ENCODE data around the gene POLG2. TPM values are rescaled to one million over a fixed set of nuclear protein-coding genes. Genes with fewer than 3 reads are reported as not detected.

Gene POLG2
- total and polyA plus RNA-seq, 9 of the 15 experiments (the other 6 are each of a cell fraction or from before 2014, with no cell fraction given), result 13.4 to 44.8 (median 37.0) TPM

- TF ChIP-seq ATF3 (IDR thresholded peaks at IDR 0.05) (peak; percentile 85), ATF3 (CRISPR knock-in tag; conservative IDR thresholded peaks at IDR 0.05) (no peak), POLR2H (tag; IDR thresholded peaks at IDR 0.05; ENCODE audit: low read depth) (peak; percentile 44)
These were observed 2.7 kb downstream of the POLG2 start (continued) for GRCh38 chr17:64494121-64494520.

- POLR2A ChIA-PET, result interaction anchor here (1.5 to 1.6 kb wide), 2 partner anchors 9 to 12 kb away, joined by 6 to 7 read pairs; no protein-coding TSS in a partner anchor
- no peak overlapping the region for H2AFZ ChIP-seq (ENCODE audit: low read depth, low read length)
- intact Hi-C loops (cut with micrococcal nuclease) (loop anchor here (5.0 kb wide), 1 partner anchor 170 kb away; no protein-coding TSS in a partner anchor), in situ Hi-C loops (cut with MboI) (loop anchor here (5.0 kb wide), 2 partner anchors 70 to 185 kb away; no protein-coding TSS in a partner anchor)
- peaks cover 60% of the 10 kb centered on the region for H3K79me2 ChIP-seq (ENCODE audit: control insufficient read depth, insufficient read depth, low read length)
- CTCF ChIA-PET (ENCODE audit: low intra/inter-chr PET ratio), result interaction anchor here (0.6 to 2.4 kb wide), 3 partner anchors 15 to 214 kb away, joined by 3 to 16 read pairs (median 3); no protein-coding TSS in a partner anchor
- H3K9ac ChIP-seq (ENCODE audit: insufficient read depth in 1 of 2, low read depth in 2 of 2, low read length in 2 of 2), result no peak overlapping the region
- DNase-seq (ENCODE audit: extremely low read depth in 1 of 4, low spot score in 3 of 4) (peak in 2 of 4 experiments; percentile 36), ATAC-seq (no peak), FAIRE-seq (no peak)
- no peaks in the 10 kb centered on the region for H4K20me1 ChIP-seq (replicated peaks; ENCODE audit: control insufficient read depth, insufficient read depth, low read length)
- no peaks in the 10 kb centered on the region for H3K27me3 ChIP-seq (ENCODE audit: control insufficient read depth in 2 of 2, insufficient read depth in 2 of 2, low read length in 2 of 2)
- no peaks in the 10 kb centered on the region; the same call in 1 of the 2 replicates for H3K9me3 ChIP-seq (replicated peaks; ENCODE audit: control insufficient read depth, insufficient read depth, low read depth, low read length)
- no peak overlapping the region for H3K4me3 ChIP-seq
- peaks cover 4 to 5% of the 10 kb centered on the region in 2 experiments; a peak in 3 of 5 replicates for H3K4me1 ChIP-seq (replicated peaks in 1 of 2; ENCODE audit: control insufficient read depth in 2 of 2, insufficient read depth in 2 of 2, low read length in 2 of 2)
- H3K4me2 ChIP-seq (ENCODE audit: insufficient read depth, low read length), result no peak overlapping the region
- no TSS peak for BruUV-seq (replicated peaks)
- H3K36me3 ChIP-seq (ENCODE audit: control insufficient read depth, insufficient read depth, low read length), result peaks cover 67% of the 10 kb centered on the region
- 73% methylated on average over 6 of the region's 6 CpGs for whole genome bisulfite sequencing (ENCODE audit: insufficient coverage, low coverage, missing lambda C conversion rate)
- H3K27ac ChIP-seq (ENCODE audit: extremely low read depth, low read depth, low read length), result 0 out of 3 replicates have a peak overlapping the region, but pooled peaks have one; percentile 10
- H3K9me1 ChIP-seq (ENCODE audit: control insufficient read depth, insufficient read depth, low read length), result no peaks in the 10 kb centered on the region
- TF ChIP-seq ZNF764 (CRISPR knock-in tag; IDR thresholded peaks at IDR 0.05; ENCODE audit: low read depth) (no peak), ZBTB8A (IDR thresholded peaks at IDR 0.05; ENCODE audit: partially characterized antibody) (no peak), SREBF2 (CRISPR knock-in tag; IDR thresholded peaks at IDR 0.05) (no peak), PCBP2 (IDR thresholded peaks at IDR 0.05; ENCODE audit: low read depth, low read length, poor library complexity, severe bottlenecking) (no peak), RBM15 (IDR thresholded peaks at IDR 0.05; ENCODE audit: insufficient read depth, low read length) (no peak), HOMEZ (CRISPR knock-in tag; IDR thresholded peaks at IDR 0.05) (no peak), DACH1 (IDR thresholded peaks at IDR 0.05; ENCODE audit: partially characterized antibody) (peak; percentile 64), ATF3 (IDR thresholded peaks at IDR 0.05) (peak; percentile 94), ATF3 (CRISPR knock-in tag; conservative IDR thresholded peaks at IDR 0.05) (no peak)
- TF ChIP-seq, protein P1, sequence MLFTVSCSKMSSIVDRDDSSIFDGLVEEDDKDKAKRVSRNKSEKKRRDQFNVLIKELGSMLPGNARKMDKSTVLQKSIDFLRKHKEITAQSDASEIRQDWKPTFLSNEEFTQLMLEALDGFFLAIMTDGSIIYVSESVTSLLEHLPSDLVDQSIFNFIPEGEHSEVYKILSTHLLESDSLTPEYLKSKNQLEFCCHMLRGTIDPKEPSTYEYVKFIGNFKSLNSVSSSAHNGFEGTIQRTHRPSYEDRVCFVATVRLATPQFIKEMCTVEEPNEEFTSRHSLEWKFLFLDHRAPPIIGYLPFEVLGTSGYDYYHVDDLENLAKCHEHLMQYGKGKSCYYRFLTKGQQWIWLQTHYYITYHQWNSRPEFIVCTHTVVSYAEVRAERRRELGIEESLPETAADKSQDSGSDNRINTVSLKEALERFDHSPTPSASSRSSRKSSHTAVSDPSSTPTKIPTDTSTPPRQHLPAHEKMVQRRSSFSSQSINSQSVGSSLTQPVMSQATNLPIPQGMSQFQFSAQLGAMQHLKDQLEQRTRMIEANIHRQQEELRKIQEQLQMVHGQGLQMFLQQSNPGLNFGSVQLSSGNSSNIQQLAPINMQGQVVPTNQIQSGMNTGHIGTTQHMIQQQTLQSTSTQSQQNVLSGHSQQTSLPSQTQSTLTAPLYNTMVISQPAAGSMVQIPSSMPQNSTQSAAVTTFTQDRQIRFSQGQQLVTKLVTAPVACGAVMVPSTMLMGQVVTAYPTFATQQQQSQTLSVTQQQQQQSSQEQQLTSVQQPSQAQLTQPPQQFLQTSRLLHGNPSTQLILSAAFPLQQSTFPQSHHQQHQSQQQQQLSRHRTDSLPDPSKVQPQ (CRISPR knock-in tag; IDR thresholded peaks at IDR 0.05; ENCODE audit: borderline replicate concordance), result no peak
These were observed 4.3 kb downstream of the POLG2 start for GRCh38 chr17:64492481-64493109.
